ENCODE data around the gene QRICH2. TPM values are rescaled to one million over a fixed set of nuclear protein-coding genes. Genes with fewer than 3 reads are reported as not detected.
"Not testable (repeated sequence)": the region's sequence is repeated elsewhere in the genome, so short reads cannot be mapped to it uniquely, and the experiment has no call there.

QRICH2 gene
- total RNA-seq, 1 donor from 2014 or later, result 3.4 TPM

DNA sequence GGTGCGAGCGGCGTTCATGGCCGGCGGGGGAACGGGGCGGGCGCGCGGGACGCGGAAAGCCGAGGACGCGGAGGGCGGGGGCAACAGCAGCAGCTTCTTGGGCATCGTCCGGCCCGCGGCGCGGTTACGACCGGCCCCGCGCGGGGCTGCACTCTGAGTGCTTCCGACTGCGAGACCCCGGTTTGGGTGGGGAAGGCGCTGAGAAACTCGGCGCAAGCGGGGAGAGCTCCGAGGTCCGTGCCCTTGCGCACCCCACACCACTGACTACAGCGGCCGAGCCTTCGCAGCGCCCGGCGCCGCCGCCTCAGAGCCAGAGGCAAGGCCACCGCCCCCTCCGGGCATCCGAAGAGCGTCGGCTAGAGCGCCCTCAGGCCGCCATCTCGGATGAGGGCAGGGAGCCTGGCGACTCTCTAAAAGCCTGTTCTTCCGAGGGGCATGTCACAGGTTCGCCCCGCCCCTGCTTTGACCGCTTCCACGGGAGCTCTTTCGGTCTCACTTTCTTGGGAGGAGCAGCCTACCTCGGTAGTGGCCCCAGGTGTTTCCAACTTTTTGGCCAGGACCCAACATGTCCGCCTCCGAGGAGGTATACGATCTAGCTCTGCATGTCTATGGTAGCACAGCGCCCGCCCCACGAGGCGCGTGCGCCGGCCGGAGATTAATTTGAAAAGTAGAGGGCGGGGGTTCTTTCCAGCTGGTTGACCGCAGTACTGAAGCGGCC, 45.7 kb upstream of the QRICH2 start, which contains the start of gene PRPSAP1:
PRPSAP1 (minus strand) TSS at position 318 of the 718 bp plus-strand sequence; CDS start at position 105, 213 bp downstream.
- Histone ChIP-seq H3K27me3 (no peaks in the 10 kb centered on the region), H3K36me3 (no peaks in the 10 kb centered on the region), H3K27ac (peak within 1 kb of the TSS; percentile 89), H3K4me1 (peaks cover 13% of the 10 kb centered on the region), H3K4me3 (peak within 1 kb of the TSS; percentile 92), H3K9me3 (no peaks in the 10 kb centered on the region)
- ATAC-seq, result peak; percentile 99
- TF ChIP-seq, protein P1, sequence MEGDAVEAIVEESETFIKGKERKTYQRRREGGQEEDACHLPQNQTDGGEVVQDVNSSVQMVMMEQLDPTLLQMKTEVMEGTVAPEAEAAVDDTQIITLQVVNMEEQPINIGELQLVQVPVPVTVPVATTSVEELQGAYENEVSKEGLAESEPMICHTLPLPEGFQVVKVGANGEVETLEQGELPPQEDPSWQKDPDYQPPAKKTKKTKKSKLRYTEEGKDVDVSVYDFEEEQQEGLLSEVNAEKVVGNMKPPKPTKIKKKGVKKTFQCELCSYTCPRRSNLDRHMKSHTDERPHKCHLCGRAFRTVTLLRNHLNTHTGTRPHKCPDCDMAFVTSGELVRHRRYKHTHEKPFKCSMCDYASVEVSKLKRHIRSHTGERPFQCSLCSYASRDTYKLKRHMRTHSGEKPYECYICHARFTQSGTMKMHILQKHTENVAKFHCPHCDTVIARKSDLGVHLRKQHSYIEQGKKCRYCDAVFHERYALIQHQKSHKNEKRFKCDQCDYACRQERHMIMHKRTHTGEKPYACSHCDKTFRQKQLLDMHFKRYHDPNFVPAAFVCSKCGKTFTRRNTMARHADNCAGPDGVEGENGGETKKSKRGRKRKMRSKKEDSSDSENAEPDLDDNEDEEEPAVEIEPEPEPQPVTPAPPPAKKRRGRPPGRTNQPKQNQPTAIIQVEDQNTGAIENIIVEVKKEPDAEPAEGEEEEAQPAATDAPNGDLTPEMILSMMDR (IDR thresholded peaks at IDR 0.05), result peak; percentile 67
- peak; percentile 94 for DNase-seq
- intact Hi-C loops (cut with DNase I), result no loop called here

DNA sequence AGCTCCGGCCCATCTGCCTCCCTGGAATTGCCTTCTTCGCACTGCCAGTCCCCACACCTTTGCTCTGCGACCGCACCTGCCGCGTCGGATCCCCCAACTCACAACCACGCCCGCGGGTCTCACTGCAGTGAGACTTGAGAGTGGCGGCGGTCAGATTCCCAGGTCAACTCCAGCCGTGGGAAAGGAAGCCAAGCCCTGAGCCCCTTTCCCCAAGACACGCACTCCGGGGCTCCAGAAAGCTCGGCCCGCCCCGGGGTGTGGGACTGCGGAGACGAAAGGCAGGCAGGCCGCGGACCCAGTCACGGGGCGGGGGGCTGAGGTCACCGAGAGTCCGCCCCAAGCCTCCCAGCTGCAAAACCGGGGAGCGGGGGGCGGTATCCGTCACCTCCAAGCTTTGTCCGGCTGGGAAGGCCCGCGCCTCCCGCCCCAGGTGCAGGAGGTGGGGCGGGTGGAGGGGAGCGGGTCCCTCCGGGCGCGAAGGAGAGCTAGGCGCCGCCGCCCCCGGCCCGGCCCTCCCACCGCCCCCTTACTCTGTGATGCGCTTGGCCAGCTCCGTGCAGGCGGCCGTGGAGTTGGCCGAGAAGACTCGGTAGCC, 45.0 kb upstream of the QRICH2 start:
- H3K36me3 ChIP-seq, result peaks cover 4% of the 10 kb centered on the region
- peak; percentile 42 for ATAC-seq
- intact Hi-C loops (cut with DNase I), result no loop called here
- no peaks in the 10 kb centered on the region for H3K9me3 ChIP-seq
- peak overlapping the region; percentile 92 for H3K4me3 ChIP-seq
- TF ChIP-seq, protein P1 (IDR thresholded peaks at IDR 0.05), result no peak
- H3K27me3 ChIP-seq, result no peaks in the 10 kb centered on the region
- H3K27ac ChIP-seq, result peak overlapping the region; percentile 89
- peak; percentile 73 for DNase-seq
- peaks cover 13% of the 10 kb centered on the region for H3K4me1 ChIP-seq

DNA sequence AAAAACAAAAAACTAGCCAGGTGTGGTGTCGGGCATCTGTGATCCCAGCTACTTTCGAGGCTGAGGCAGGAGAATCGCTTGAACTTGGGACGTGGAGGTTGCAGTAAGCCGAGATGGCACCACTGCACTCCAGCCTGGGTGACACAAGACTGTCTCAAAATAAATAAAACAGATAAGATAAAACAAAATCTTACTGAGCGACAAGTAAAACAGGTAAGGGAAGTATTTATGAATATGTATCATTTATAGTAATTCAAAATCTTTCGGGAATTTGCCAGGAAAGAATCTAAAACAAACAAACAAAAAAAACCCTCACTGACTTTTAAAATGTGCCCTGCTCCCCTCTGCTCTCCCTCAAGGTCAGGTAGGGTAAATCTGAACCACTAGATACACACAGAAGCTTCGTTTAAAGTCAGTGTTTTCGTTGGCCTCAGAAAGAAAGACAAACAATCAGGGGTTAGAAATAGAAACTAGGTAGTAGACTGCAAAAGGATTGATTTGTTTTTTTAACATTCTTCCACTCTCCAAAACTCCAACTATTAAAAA, 43.5 kb upstream of the QRICH2 start:
- no peak for DNase-seq
- no peaks in the 10 kb centered on the region for H3K9me3 ChIP-seq
- no peak overlapping the region for H3K27ac ChIP-seq
- H3K4me1 ChIP-seq, result peaks cover 13% of the 10 kb centered on the region
- no peak for ATAC-seq
- H3K36me3 ChIP-seq, result peaks cover 14% of the 10 kb centered on the region
- H3K4me3 ChIP-seq, result no peak overlapping the region
- intact Hi-C loops (cut with DNase I), result no loop called here
- TF ChIP-seq, protein P1 (IDR thresholded peaks at IDR 0.05), result no peak
- H3K27me3 ChIP-seq, result no peaks in the 10 kb centered on the region

DNA sequence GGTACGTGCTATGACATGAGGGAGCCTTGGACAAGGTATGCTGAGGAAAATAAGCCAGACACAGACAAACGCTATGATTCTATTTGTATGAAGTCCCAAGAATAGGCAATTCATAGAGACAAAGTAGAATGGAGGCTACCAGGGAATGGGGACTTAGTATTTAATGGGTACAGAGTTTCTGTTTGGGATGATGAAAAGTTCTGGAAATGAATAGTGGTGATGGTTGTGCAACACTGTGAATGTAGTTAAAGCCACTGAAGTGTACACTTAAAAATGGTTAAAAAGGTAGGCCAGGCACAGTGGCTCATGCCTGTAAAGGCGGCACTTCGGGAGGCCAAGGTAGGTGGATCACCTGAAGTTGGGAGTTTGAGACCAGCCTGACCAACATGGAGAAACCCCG, 42.4 kb upstream of the QRICH2 start:
- intact Hi-C loops (cut with DNase I), result no loop called here
- H3K4me3 ChIP-seq, result no peak overlapping the region
- peaks cover 25% of the 10 kb centered on the region for H3K36me3 ChIP-seq
- TF ChIP-seq, protein P1 (IDR thresholded peaks at IDR 0.05), result no peak
- DNase-seq, result no peak
- H3K27ac ChIP-seq, result no peak overlapping the region
- no peak for ATAC-seq
- no peaks in the 10 kb centered on the region for H3K27me3 ChIP-seq
- H3K4me1 ChIP-seq, result peaks cover 13% of the 10 kb centered on the region
- H3K9me3 ChIP-seq, result no peaks in the 10 kb centered on the region

DNA sequence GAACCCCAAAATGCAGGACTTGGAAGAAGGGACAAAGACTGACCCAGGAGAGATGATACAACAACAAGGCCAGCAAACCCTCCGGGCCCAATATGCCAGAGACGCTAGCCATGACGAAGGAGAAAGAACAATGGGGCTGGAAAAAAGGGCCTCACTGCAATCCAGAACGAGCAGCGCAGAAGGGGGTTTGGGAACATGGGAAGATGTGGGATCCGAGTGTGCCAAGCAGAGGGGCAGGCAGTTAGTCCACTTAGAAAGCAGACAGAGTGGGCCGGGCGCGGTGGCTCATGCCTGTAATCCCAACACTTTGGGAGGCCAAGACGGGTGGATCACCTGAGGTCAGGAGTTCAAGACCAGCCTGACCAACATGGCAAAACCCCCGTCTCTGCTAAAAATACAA, 38.9 kb upstream of the QRICH2 start:
- intact Hi-C loops (cut with DNase I); DNase-seq; H3K9me3 ChIP-seq; H3K4me1 ChIP-seq; ATAC-seq; H3K27me3 ChIP-seq; H3K27ac ChIP-seq; H3K4me3 ChIP-seq: not testable (repeated sequence)
- peaks cover 49% of the 10 kb centered on the region for H3K36me3 ChIP-seq

DNA sequence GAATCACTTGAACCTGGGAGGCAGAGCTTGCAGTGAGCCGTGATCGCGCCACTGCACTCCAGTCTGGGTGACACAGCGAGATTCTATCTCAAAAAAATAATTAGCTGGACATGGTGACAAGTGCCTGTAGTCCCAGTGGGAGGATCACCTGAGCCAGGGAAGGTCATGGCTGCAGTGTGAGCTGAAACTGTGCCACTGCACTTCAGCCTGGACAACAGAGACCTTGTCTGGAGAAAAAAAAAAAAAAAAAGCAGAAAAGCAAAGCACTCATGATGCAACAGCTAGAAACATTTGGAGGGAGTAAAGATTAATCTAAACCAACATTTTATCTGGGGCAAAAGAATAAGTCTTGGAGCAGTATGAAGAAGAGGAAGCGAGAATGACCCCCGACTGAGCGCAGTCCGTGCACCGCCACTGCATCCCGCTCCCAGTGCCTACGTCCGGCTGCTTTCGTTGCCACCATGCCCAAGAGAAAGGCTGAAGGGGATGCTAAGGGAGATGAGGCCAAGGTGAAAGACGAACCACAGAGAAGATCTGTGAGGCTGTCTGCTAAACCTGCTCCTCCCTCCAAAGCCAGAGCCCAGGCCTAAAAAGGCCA, 37.4 kb upstream of the QRICH2 start:
- Histone ChIP-seq H3K27ac (no peak overlapping the region), H3K4me1 (no peaks in the 10 kb centered on the region), H3K9me3 (no peaks in the 10 kb centered on the region), H3K4me3 (no peak overlapping the region), H3K36me3 (peaks cover 49% of the 10 kb centered on the region), H3K27me3 (no peaks in the 10 kb centered on the region)
- DNase-seq (no peak), ATAC-seq (no peak)
- intact Hi-C loops (cut with DNase I), result no loop called here
- TF ChIP-seq, protein P1 (IDR thresholded peaks at IDR 0.05), result no peak

Data from upper lobe of right lung (tissue), 1 donor.